ENCODE measurements around the gene CCDC198.
A peak's percentile ranks its signal among the peaks of the same experiment; 100 is the strongest.

GRCh38 chr14:57478050-57478449 is 15.6 kb downstream of the CCDC198 start:
- TF ChIP-seq CTCF (IDR thresholded peaks at IDR 0.05) = peak in 1 of 6 experiments; percentile 16
- TF ChIP-seq POLR2A (IDR thresholded peaks at IDR 0.05) = no peak

Data from thyroid gland (tissue), 4 donors.